ENCODE results near the gene FBXO4. TPM values are rescaled to one million over a fixed set of nuclear protein-coding genes. Genes with fewer than 3 reads are reported as not detected.

The FBXO4 gene
- total RNA-seq, 2 donors from 2014 or later: 16.2 TPM

DNA sequence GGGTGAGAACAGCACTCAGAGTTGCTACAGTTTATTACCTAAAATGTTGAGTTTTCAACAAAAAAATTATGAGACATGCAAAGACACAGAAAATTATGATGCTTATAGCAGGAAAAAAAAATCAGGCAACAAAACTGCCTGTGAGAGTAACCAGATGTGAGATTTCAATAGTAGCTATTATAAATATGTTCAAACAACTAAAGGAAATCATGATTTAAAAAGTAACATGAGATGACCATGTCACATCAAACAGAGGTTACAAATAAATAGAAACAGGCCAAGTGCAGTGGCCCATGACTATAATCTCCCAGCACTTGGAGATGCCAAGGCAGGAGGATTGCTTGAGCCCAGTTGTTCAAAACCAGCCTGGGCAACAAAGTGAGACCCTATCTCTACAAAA, 33.0 kb upstream of the FBXO4 start:
- no peak overlapping the region for H3K4me3 ChIP-seq
- ATAC-seq (ENCODE audit: insufficient number of reproducible peaks, low FRiP score, low read depth) (no peak), DNase-seq (ENCODE audit: low spot score) (no peak)
- no peak overlapping the region for H3K27ac ChIP-seq
- TF ChIP-seq, protein P1, sequence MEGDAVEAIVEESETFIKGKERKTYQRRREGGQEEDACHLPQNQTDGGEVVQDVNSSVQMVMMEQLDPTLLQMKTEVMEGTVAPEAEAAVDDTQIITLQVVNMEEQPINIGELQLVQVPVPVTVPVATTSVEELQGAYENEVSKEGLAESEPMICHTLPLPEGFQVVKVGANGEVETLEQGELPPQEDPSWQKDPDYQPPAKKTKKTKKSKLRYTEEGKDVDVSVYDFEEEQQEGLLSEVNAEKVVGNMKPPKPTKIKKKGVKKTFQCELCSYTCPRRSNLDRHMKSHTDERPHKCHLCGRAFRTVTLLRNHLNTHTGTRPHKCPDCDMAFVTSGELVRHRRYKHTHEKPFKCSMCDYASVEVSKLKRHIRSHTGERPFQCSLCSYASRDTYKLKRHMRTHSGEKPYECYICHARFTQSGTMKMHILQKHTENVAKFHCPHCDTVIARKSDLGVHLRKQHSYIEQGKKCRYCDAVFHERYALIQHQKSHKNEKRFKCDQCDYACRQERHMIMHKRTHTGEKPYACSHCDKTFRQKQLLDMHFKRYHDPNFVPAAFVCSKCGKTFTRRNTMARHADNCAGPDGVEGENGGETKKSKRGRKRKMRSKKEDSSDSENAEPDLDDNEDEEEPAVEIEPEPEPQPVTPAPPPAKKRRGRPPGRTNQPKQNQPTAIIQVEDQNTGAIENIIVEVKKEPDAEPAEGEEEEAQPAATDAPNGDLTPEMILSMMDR (IDR thresholded peaks at IDR 0.05): no peak
- no peaks in the 10 kb centered on the region for H3K27me3 ChIP-seq (replicated peaks; ENCODE audit: insufficient read depth)
- H3K9me3 ChIP-seq: no peaks in the 10 kb centered on the region
- H3K4me1 ChIP-seq (ENCODE audit: control insufficient read depth in 1 of 2, low read depth in 2 of 2): no peaks in the 10 kb centered on the region
- no peaks in the 10 kb centered on the region for H3K36me3 ChIP-seq

DNA sequence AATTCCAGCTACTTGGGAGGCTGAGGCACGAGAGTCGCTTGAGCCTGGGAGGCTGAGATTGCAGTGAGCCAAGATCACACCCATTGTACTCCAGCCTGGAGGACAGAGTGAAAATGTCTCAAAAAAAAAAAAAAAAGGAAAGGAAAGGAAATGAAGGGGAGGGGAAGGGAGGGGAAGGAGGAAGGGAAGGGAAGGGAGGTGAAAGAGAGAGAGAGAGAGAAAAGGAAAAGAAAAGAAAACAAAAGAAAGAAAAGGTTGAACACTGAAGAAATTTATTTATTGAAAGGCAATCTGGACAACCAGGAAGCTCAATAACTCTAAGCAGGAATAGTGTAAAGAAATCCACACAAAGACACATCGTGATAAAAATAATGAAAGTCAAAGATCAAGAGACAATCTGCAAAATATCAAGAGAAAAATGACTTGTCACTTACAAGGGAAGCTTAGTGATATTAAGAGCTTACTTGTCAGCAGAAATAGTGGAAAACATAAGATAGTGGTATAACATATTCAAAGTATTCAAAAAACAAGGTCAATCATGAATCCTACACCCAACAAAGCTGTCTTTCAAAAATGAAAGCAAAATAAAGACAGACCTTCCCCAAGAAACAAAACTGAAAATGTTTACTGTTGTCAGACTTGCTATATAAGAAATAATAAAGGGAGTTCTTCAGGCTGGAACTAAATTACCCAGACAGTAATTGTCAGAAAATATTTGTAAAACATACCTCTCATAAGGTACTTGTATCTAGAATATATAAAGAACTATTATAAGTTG, 31.8 kb upstream of the FBXO4 start:
- no peak overlapping the region for H3K4me3 ChIP-seq
- TF ChIP-seq, protein P1 (IDR thresholded peaks at IDR 0.05): no peak
- no peak overlapping the region for H3K27ac ChIP-seq
- no peaks in the 10 kb centered on the region for H3K9me3 ChIP-seq
- no peak for DNase-seq (ENCODE audit: low spot score)
- ATAC-seq (ENCODE audit: insufficient number of reproducible peaks, low FRiP score, low read depth): no peak
- no peaks in the 10 kb centered on the region for H3K4me1 ChIP-seq (ENCODE audit: control insufficient read depth in 1 of 2, low read depth in 2 of 2)
- H3K36me3 ChIP-seq: no peaks in the 10 kb centered on the region
- H3K27me3 ChIP-seq (replicated peaks; ENCODE audit: insufficient read depth): no peaks in the 10 kb centered on the region

DNA sequence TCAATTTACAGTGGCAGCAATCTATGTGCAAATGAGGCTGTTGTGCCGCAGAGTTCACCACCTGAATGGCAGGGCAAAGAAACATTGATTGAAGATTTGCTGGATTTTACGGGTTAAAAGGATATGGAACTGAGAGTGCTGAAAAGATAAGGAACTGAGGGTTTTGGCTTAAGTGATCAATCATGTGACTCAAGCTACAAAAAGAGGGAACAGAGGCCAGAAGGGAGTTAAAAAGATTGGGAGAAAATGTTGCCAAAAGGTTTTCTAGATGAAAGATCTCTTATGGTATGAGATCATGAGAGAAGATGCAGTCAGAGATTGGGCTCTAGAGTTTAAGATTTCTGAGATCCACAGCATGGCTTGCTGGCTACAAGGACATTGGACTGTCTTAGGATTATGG, 28.9 kb upstream of the FBXO4 start:
- Histone ChIP-seq H3K36me3 (no peaks in the 10 kb centered on the region), H3K4me3 (no peak overlapping the region), H3K27ac (no peak overlapping the region), H3K9me3 (no peaks in the 10 kb centered on the region), H3K4me1 (ENCODE audit: control insufficient read depth in 1 of 2, low read depth in 2 of 2) (no peaks in the 10 kb centered on the region), H3K27me3 (replicated peaks; ENCODE audit: insufficient read depth) (no peaks in the 10 kb centered on the region)
- ATAC-seq (ENCODE audit: insufficient number of reproducible peaks, low FRiP score, low read depth) (no peak), DNase-seq (ENCODE audit: low spot score) (no peak)
- TF ChIP-seq, protein P1 (IDR thresholded peaks at IDR 0.05): no peak

DNA sequence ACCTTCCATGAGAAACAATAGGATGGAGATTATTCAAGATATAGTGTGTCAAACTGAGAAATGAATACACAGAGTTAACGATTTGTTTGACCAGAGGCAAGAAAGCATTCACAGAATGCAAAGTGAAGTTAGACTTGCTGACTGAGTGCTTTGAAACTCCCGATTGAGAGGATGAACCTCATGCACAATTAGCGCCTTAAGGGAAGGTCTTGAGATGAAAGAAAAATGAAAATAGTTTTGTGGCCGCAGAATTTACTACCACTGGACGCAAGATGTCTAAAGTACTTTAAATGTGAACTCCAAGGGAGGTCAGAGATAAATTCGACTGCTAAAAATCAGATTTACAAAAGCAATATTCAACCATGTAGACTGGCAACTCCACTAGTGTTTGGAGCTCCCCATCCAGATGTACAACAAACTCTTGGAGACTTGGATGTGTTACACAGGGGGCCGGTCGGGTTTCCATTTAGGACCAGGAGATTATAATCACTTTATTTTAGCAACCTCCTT, 21.6 kb upstream of the FBXO4 start:
- DNase-seq (ENCODE audit: low spot score) (no peak), ATAC-seq (ENCODE audit: insufficient number of reproducible peaks, low FRiP score, low read depth) (no peak)
- H3K27ac ChIP-seq: peak overlapping the region; percentile 90 to 97
- peaks cover 9% of the 10 kb centered on the region for H3K36me3 ChIP-seq
- TF ChIP-seq, protein P1 (IDR thresholded peaks at IDR 0.05): no peak
- no peaks in the 10 kb centered on the region for H3K27me3 ChIP-seq (replicated peaks; ENCODE audit: insufficient read depth)
- peaks cover 10 to 18% of the 10 kb centered on the region in 2 donors for H3K4me1 ChIP-seq (ENCODE audit: control insufficient read depth in 1 of 2, low read depth in 2 of 2)
- H3K9me3 ChIP-seq: no peaks in the 10 kb centered on the region
- peak overlapping the region; percentile 77 for H3K4me3 ChIP-seq

DNA sequence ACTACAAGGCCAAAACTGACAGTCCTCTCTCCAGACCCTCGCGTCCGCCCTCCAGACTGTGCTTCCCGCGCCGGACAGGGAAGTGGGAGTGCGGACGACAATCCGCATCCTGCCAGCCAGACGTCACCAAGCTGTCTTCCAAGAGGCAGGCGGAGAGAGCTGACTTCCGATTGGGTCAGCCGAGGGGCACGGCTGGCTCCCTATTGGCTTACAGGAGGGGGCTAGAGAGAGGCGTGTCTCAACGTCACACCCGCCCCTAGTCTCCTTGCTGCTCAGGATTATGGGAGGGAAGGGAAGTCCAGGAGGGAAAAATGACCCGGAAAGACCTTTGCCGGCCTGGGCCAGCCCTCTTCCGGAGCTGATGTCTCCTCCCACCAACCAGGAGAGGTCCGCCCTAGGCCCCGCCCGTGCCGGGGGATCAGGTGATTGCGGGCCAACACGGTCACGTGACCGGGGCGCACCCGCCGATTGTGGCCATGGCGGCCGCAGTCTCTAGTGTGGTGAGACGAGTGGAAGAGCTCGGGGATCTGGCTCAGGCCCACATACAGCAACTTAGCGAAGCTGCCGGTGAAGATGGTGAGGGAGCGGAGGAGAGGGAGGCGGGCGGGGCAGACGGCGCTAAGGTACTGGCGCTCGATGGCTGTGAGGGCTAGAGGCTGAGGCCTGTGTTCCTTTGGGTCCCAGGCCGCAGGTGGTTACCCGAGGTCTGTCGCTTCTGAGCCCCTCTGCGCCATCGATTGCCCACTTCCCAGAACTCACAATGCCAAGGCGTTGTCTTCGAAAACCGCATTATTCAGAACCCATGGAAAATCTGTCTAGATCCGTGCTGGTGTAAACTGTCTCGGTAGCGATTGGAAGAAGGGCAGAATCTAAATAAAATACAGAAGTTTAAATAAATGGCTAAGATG, 20.9 kb upstream of the FBXO4 start, which contains the start of gene RIMOC1:
RIMOC1 (plus strand) TSS at position 453 of the 908 bp plus-strand sequence; CDS start at position 477, 24 bp downstream.
- peak within 1 kb of the TSS; percentile 90 to 97 for H3K27ac ChIP-seq
- ATAC-seq (ENCODE audit: insufficient number of reproducible peaks, low FRiP score, low read depth): peak; percentile 99
- H3K36me3 ChIP-seq: peaks cover 11% of the 10 kb centered on the region
- TF ChIP-seq, protein P1 (IDR thresholded peaks at IDR 0.05): no peak
- H3K4me3 ChIP-seq: peak within 1 kb of the TSS; percentile 77
- H3K27me3 ChIP-seq (replicated peaks; ENCODE audit: insufficient read depth): no peaks in the 10 kb centered on the region
- no peaks in the 10 kb centered on the region for H3K9me3 ChIP-seq
- H3K4me1 ChIP-seq (ENCODE audit: control insufficient read depth in 1 of 2, low read depth in 2 of 2): peaks cover 10 to 25% of the 10 kb centered on the region in 2 donors
- peak; percentile 96 for DNase-seq (ENCODE audit: low spot score)

Measured in thoracic aorta (tissue), 2 donors.